IMR-90 (cell line): ENCODE data around the gene ZSWIM3. TPM values are rescaled to one million over a fixed set of nuclear protein-coding genes. Genes with fewer than 3 reads are reported as not detected.

Experiments used
- CEBPB ChIP-seq: IDR thresholded peaks from 2 replicates; pipeline ENCODE4 v1.6.1; 2012; ENCODE audit warnings: low read depth, low read length, improper control_type of control experiment
- CHD1 ChIP-seq: IDR thresholded peaks from 2 replicates; pipeline ENCODE4 v1.6.1; 2012; ENCODE audit warnings: low read depth, low read length, improper control_type of control experiment
- ELK1 ChIP-seq: fragments of 150-350 bp; IDR thresholded peaks from 2 replicates; pipeline ENCODE4 v1.6.1; 2016; ENCODE audit warnings: low read depth, mild to moderate bottlenecking, low read length, moderate library complexity, borderline replicate concordance
- MXI1 ChIP-seq: IDR thresholded peaks from 2 replicates; pipeline ENCODE4 v1.6.1; 2012; ENCODE audit warnings: low read depth, mild to moderate bottlenecking, low read length, moderate library complexity, borderline replicate concordance
- NFE2L2 ChIP-seq: fragments of 150-350 bp; IDR thresholded peaks from 2 replicates; pipeline ENCODE4 v1.6.1; 2016; ENCODE audit warnings: low read depth, mild to moderate bottlenecking, low read length
- POLR2A ChIP-seq: IDR thresholded peaks from 2 replicates; pipeline ENCODE4 v1.6.1; 2012; ENCODE audit warnings: mild to moderate bottlenecking, low read depth, low read length
- polyA plus RNA-seq, 3 experiments: library from polyadenylated mRNA; depleted of rRNA; stranded (reverse); fragments of >200 nt; gene quantifications; 2 replicates each; pipeline ENCODE4 v1.2.3, GENCODE V29; 2012; ENCODE audit warnings: low replicate concordance in 1 of 3
- total RNA-seq: library from RNA; depleted of rRNA; stranded (reverse); fragments of >200 nt; gene quantifications from 2 replicates; pipeline ENCODE4 v1.2.3, GENCODE V29; 2012

Gene ZSWIM3
- total and polyA plus RNA-seq, 2 of the 4 experiments (the other 2 are of a cell fraction): 3.3 to 8.6 TPM

GRCh38 chr20:45857114-45857881 lies at the start of gene ZSWIM3, which contains the start of gene ACOT8 (continued):
- no peak for TF ChIP-seq ELK1
- TF ChIP-seq CHD1: no peak
- no peak for TF ChIP-seq CEBPB
- TF ChIP-seq NFE2L2: no peak
- TF ChIP-seq MXI1: 0 out of 2 replicates have a peak, but pooled peaks have one; percentile 17
- 0 out of 2 replicates have a peak, but pooled peaks have one; percentile 18 for TF ChIP-seq POLR2A
